Prostate gland (tissue), 2 donors: Measurements from ENCODE around the gene AGBL4.

ENCODE experiments used
- CTCF ChIP-seq, 4 experiments: fragments of 200-600 bp in 2 of 4; fragments of 450-650 bp in 2 of 4; sonication (generic) in 2 of 4; IDR thresholded peaks; 1 replicate in 3 of 4; 2 replicates in 1 of 4; pipeline ENCODE4 v1.5.1; 2016 to 2019; ENCODE audit warnings: antibody characterized with exemption in 4 of 4, mild to moderate bottlenecking in 2 of 4, moderate library complexity in 2 of 4
- POLR2A ChIP-seq: fragments of 450-650 bp; IDR thresholded peaks from one replicate; pipeline ENCODE4 v1.6.1; 2016; ENCODE audit warnings: antibody characterized with exemption, mild to moderate bottlenecking
- POLR2AphosphoS5 ChIP-seq: sonication (generic); formaldehyde crosslinking; IDR thresholded peaks from one replicate; pipeline ENCODE4 v1.6.1; 2017; ENCODE audit warnings: antibody characterized with exemption

- TF ChIP-seq CTCF (IDR thresholded peaks at IDR 0.05) (no peak), POLR2AphosphoS5 (no peak), POLR2A (no peak)
Measured at GRCh38 chr1:49606082-49606481, 417.7 kb downstream of the AGBL4 start.
